ENCODE results near the gene MTARC1.

MTARC1 gene

GRCh38 chr1:220824031-220824989 lies 37.6 kb downstream of the MTARC1 start:
- DNase-seq (ENCODE audit: low read depth, low spot score): no peak
- H3K9ac ChIP-seq (ENCODE audit: insufficient read length, low read depth): no peak overlapping the region
- H3K4me1 ChIP-seq (ENCODE audit: insufficient read depth, insufficient read length): peaks cover 4% of the 10 kb centered on the region
- no peaks in the 10 kb centered on the region for H3K27me3 ChIP-seq (ENCODE audit: insufficient read depth, insufficient read length)
- TF ChIP-seq SUZ12 (IDR thresholded peaks at IDR 0.05; ENCODE audit: extremely low read depth, insufficient read depth, insufficient read length): no peak
- H3K9me3 ChIP-seq (ENCODE audit: insufficient read depth, low read length): no peaks in the 10 kb centered on the region
- no peak overlapping the region for H3K4me3 ChIP-seq (ENCODE audit: insufficient read length, low read depth)
- H3K36me3 ChIP-seq (ENCODE audit: insufficient read depth, insufficient read length, low read length): no peaks in the 10 kb centered on the region

- TF ChIP-seq ZNF274 (IDR thresholded peaks at IDR 0.05; ENCODE audit: low read depth, low read length) (no peak), YY1 (IDR thresholded peaks at IDR 0.05; ENCODE audit: insufficient read depth, insufficient read length) (no peak), SUZ12 (IDR thresholded peaks at IDR 0.05; ENCODE audit: extremely low read depth, insufficient read depth, insufficient read length) (no peak)
Observed at GRCh38 chr1:220825819-220826551, 39.3 kb downstream of the MTARC1 start.

GRCh38 chr1:220826729-220827128 lies 40.0 kb downstream of the MTARC1 start:
- TF ChIP-seq YY1 (IDR thresholded peaks at IDR 0.05; ENCODE audit: insufficient read depth, insufficient read length) (no peak), SUZ12 (IDR thresholded peaks at IDR 0.05; ENCODE audit: extremely low read depth, insufficient read depth, insufficient read length) (no peak), ZNF274 (IDR thresholded peaks at IDR 0.05; ENCODE audit: low read depth, low read length) (no peak)
- Histone ChIP-seq H3K9me3 (ENCODE audit: insufficient read depth, low read length) (no peaks in the 10 kb centered on the region), H3K4me3 (ENCODE audit: insufficient read length, low read depth) (no peak overlapping the region), H3K36me3 (ENCODE audit: insufficient read depth, insufficient read length, low read length) (no peaks in the 10 kb centered on the region), H3K9ac (ENCODE audit: insufficient read length, low read depth) (no peak overlapping the region), H3K4me1 (ENCODE audit: insufficient read depth, insufficient read length) (peaks cover 4% of the 10 kb centered on the region), H3K27me3 (ENCODE audit: insufficient read depth, insufficient read length) (no peaks in the 10 kb centered on the region)
- no peak for DNase-seq (ENCODE audit: low read depth, low spot score)

More at GRCh38 chr1:220825819-220826551, 39.3 kb downstream of the MTARC1 start:
- no peak for DNase-seq (ENCODE audit: low read depth, low spot score)
- Histone ChIP-seq H3K4me3 (ENCODE audit: insufficient read length, low read depth) (no peak overlapping the region), H3K4me1 (ENCODE audit: insufficient read depth, insufficient read length) (peaks cover 4% of the 10 kb centered on the region), H3K36me3 (ENCODE audit: insufficient read depth, insufficient read length, low read length) (no peaks in the 10 kb centered on the region), H3K9ac (ENCODE audit: insufficient read length, low read depth) (no peak overlapping the region), H3K9me3 (ENCODE audit: insufficient read depth, low read length) (no peaks in the 10 kb centered on the region), H3K27me3 (ENCODE audit: insufficient read depth, insufficient read length) (no peaks in the 10 kb centered on the region)

GRCh38 chr1:220827445-220828178 lies 40.9 kb downstream of the MTARC1 start:
- no peak for TF ChIP-seq SUZ12 (IDR thresholded peaks at IDR 0.05; ENCODE audit: extremely low read depth, insufficient read depth, insufficient read length)
- TF ChIP-seq ZNF274 (IDR thresholded peaks at IDR 0.05; ENCODE audit: low read depth, low read length): no peak
- TF ChIP-seq YY1 (IDR thresholded peaks at IDR 0.05; ENCODE audit: insufficient read depth, insufficient read length): no peak
- no peak overlapping the region for H3K9ac ChIP-seq (ENCODE audit: insufficient read length, low read depth)
- no peaks in the 10 kb centered on the region for H3K27me3 ChIP-seq (ENCODE audit: insufficient read depth, insufficient read length)
- H3K4me1 ChIP-seq (ENCODE audit: insufficient read depth, insufficient read length): peaks cover 4% of the 10 kb centered on the region
- no peak for DNase-seq (ENCODE audit: low read depth, low spot score)
- no peaks in the 10 kb centered on the region for H3K9me3 ChIP-seq (ENCODE audit: insufficient read depth, low read length)
- H3K36me3 ChIP-seq (ENCODE audit: insufficient read depth, insufficient read length, low read length): no peaks in the 10 kb centered on the region
- no peak overlapping the region for H3K4me3 ChIP-seq (ENCODE audit: insufficient read length, low read depth)

- Histone ChIP-seq H3K4me3 (ENCODE audit: insufficient read length, low read depth) (no peak overlapping the region), H3K36me3 (ENCODE audit: insufficient read depth, insufficient read length, low read length) (no peaks in the 10 kb centered on the region), H3K4me1 (ENCODE audit: insufficient read depth, insufficient read length) (peaks cover 4% of the 10 kb centered on the region), H3K9me3 (ENCODE audit: insufficient read depth, low read length) (no peaks in the 10 kb centered on the region), H3K27me3 (ENCODE audit: insufficient read depth, insufficient read length) (no peaks in the 10 kb centered on the region), H3K9ac (ENCODE audit: insufficient read length, low read depth) (no peak overlapping the region)
- TF ChIP-seq YY1 (IDR thresholded peaks at IDR 0.05; ENCODE audit: insufficient read depth, insufficient read length) (no peak), ZNF274 (IDR thresholded peaks at IDR 0.05; ENCODE audit: low read depth, low read length) (no peak), SUZ12 (IDR thresholded peaks at IDR 0.05; ENCODE audit: extremely low read depth, insufficient read depth, insufficient read length) (no peak)
- no peak for DNase-seq (ENCODE audit: low read depth, low spot score)
Observed at GRCh38 chr1:220828179-220828490, 41.4 kb downstream of the MTARC1 start.

- H3K27me3 ChIP-seq (ENCODE audit: insufficient read depth, insufficient read length): no peaks in the 10 kb centered on the region
- H3K9me3 ChIP-seq (ENCODE audit: insufficient read depth, low read length): no peaks in the 10 kb centered on the region
- no peak for TF ChIP-seq SUZ12 (IDR thresholded peaks at IDR 0.05; ENCODE audit: extremely low read depth, insufficient read depth, insufficient read length)
- TF ChIP-seq YY1 (IDR thresholded peaks at IDR 0.05; ENCODE audit: insufficient read depth, insufficient read length): no peak
- no peak for TF ChIP-seq ZNF274 (IDR thresholded peaks at IDR 0.05; ENCODE audit: low read depth, low read length)
- no peak overlapping the region for H3K9ac ChIP-seq (ENCODE audit: insufficient read length, low read depth)
- H3K36me3 ChIP-seq (ENCODE audit: insufficient read depth, insufficient read length, low read length): no peaks in the 10 kb centered on the region
- H3K4me3 ChIP-seq (ENCODE audit: insufficient read length, low read depth): no peak overlapping the region
- H3K4me1 ChIP-seq (ENCODE audit: insufficient read depth, insufficient read length): peaks cover 1% of the 10 kb centered on the region
- DNase-seq (ENCODE audit: low read depth, low spot score): no peak
Observed at GRCh38 chr1:220828950-220829586, 42.4 kb downstream of the MTARC1 start.

Measured in NT2/D1 (cell line).